Measurements from ENCODE around the gene DPP8. TPM values are rescaled to one million over a fixed set of nuclear protein-coding genes. Genes with fewer than 3 reads are reported as not detected.

Gene DPP8
- total and polyA plus RNA-seq, 2 donors (not counting 3 experiments of a cell fraction or from before 2014, with no cell fraction given), result 12.1 to 35.3 TPM

DNA sequence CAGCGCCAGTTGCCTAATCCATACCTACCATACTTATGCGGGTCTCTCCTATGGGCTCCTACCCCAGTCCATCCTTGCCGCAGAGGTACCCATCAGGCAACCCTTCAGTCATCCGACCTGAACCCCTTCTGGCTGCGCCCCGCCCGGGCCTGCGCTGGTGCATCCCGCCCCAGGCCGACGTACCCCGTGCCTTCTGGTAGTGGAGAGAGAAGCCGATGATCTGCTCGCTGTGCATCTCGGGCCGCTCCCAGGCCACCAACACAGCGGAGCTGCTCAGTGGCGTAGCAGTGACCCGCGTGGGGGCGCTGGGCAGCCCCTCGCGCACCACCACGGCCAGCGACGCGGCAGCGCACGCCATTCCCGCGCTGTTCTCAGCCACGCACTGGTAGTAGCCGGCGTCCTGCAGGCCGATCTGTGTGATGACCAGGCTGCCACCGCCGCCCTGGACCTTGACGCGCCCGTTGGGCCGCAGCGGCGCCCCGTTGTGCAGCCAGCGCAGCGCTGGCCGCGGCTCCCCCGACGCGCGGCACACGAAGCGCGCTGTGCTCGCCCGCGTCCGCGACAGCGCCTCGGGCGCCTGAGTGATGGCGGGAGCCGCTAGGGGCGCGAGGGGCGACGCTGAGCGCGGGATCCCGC, 121.8 kb downstream of the DPP8 start:
- BruUV-seq (replicated peaks), result no TSS peak
- no peak overlapping the region for H3K27ac ChIP-seq (ENCODE audit: insufficient read depth, low read depth, low read length)
- DNase-seq (ENCODE audit: low read depth, low spot score) (no peak), FAIRE-seq (no peak)
- no peaks in the 10 kb centered on the region for H3K36me3 ChIP-seq (ENCODE audit: control insufficient read depth in 2 of 2, extremely low read depth in 1 of 2, insufficient read depth in 2 of 2, low read length in 2 of 2)
- no peaks in the 10 kb centered on the region for H3K9me3 ChIP-seq (replicated peaks; ENCODE audit: control insufficient read depth, insufficient read depth, low read length)
- H3K9me1 ChIP-seq (replicated peaks; ENCODE audit: control insufficient read depth, extremely low read depth, insufficient read depth, low read length), result no peaks in the 10 kb centered on the region
- no peak overlapping the region for H2AFZ ChIP-seq (ENCODE audit: low read depth, low read length)
- no peaks in the 10 kb centered on the region for H3K79me2 ChIP-seq (ENCODE audit: control insufficient read depth, insufficient read depth, low read length)
- CTCF ChIA-PET, result interaction anchor here (1.0 kb wide), 1 partner anchor 11 kb away, joined by 5 read pairs; no protein-coding TSS in a partner anchor
- H3K4me3 ChIP-seq (replicated peaks in 1 of 3; ENCODE audit: insufficient read depth in 1 of 3, low read depth in 1 of 3, low read length in 3 of 3), result no peak overlapping the region
- TF ChIP-seq POLR2AphosphoS5 (IDR thresholded peaks at IDR 0.05; ENCODE audit: insufficient read depth, low read depth, low read length) (no peak), POLR2A (IDR thresholded peaks at IDR 0.05; ENCODE audit: low read depth, low read length) (no peak), EZH2 (IDR thresholded peaks at IDR 0.05; ENCODE audit: borderline replicate concordance, low read depth, low read length, severe bottlenecking) (no peak), MYC (IDR thresholded peaks at IDR 0.05; ENCODE audit: low read depth, low read length) (no peak), FOS (IDR thresholded peaks at IDR 0.05; ENCODE audit: borderline replicate concordance, insufficient read depth, low read length) (no peak), JUN (IDR thresholded peaks at IDR 0.05; ENCODE audit: borderline replicate concordance, insufficient read depth, insufficient read length, low read depth) (no peak), GATA2 (IDR thresholded peaks at IDR 0.05; ENCODE audit: insufficient read depth, insufficient read length, low read depth, low read length) (no peak)
- TF ChIP-seq, protein P1, sequence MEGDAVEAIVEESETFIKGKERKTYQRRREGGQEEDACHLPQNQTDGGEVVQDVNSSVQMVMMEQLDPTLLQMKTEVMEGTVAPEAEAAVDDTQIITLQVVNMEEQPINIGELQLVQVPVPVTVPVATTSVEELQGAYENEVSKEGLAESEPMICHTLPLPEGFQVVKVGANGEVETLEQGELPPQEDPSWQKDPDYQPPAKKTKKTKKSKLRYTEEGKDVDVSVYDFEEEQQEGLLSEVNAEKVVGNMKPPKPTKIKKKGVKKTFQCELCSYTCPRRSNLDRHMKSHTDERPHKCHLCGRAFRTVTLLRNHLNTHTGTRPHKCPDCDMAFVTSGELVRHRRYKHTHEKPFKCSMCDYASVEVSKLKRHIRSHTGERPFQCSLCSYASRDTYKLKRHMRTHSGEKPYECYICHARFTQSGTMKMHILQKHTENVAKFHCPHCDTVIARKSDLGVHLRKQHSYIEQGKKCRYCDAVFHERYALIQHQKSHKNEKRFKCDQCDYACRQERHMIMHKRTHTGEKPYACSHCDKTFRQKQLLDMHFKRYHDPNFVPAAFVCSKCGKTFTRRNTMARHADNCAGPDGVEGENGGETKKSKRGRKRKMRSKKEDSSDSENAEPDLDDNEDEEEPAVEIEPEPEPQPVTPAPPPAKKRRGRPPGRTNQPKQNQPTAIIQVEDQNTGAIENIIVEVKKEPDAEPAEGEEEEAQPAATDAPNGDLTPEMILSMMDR (IDR thresholded peaks at IDR 0.05; ENCODE audit: extremely low read depth in 1 of 2, insufficient read depth in 1 of 2, low read depth in 1 of 2, low read length in 2 of 2), result no peak
- TF ChIP-seq, protein P2, sequence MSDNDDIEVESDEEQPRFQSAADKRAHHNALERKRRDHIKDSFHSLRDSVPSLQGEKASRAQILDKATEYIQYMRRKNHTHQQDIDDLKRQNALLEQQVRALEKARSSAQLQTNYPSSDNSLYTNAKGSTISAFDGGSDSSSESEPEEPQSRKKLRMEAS (IDR thresholded peaks at IDR 0.05; ENCODE audit: insufficient read depth, insufficient read length), result no peak
- no peaks in the 10 kb centered on the region for H4K20me1 ChIP-seq (replicated peaks; ENCODE audit: control insufficient read depth, extremely low read depth, insufficient read depth, low read length)
- dilution Hi-C loops (cut with MboI; ENCODE audit: extremely low pct_ligation_motif_present, low sequenced_read_pairs) (no loop called here), intact Hi-C loops (cut with micrococcal nuclease) (no loop called here)
- POLR2A ChIA-PET, result no interaction called here
- H3K4me1 ChIP-seq (ENCODE audit: control insufficient read depth, extremely low read depth, insufficient read depth, low read length), result no peaks in the 10 kb centered on the region
- H3K4me2 ChIP-seq (ENCODE audit: insufficient read depth, low read length), result no peak overlapping the region
- H3K9ac ChIP-seq (replicated peaks; ENCODE audit: extremely low read depth, insufficient read depth, low read length), result no peak overlapping the region
- H3K27me3 ChIP-seq (ENCODE audit: control insufficient read depth in 2 of 2, insufficient read depth in 2 of 2, low read length in 2 of 2), result peaks cover 39 to 40% of the 10 kb centered on the region in 2 experiments

Data from endothelial cell of umbilical vein (primary cell).